C4-2B (cell line): ENCODE data around the gene CMIP.

Experiments
- H3K27ac ChIP-seq: fragments of 450-650 bp; 2 replicates; pipeline ENCODE4 v1.5.1; 2017
- CTCF ChIP-seq: fragments of 450-650 bp; conservative IDR thresholded peaks from 2 replicates; pipeline ENCODE4 v1.5.1; 2017; ENCODE audit warnings: mild to moderate bottlenecking
- ZFX ChIP-seq: fragments of 450-650 bp; IDR thresholded peaks from 2 replicates; pipeline ENCODE4 v1.6.1; 2017

The CMIP gene

DNA sequence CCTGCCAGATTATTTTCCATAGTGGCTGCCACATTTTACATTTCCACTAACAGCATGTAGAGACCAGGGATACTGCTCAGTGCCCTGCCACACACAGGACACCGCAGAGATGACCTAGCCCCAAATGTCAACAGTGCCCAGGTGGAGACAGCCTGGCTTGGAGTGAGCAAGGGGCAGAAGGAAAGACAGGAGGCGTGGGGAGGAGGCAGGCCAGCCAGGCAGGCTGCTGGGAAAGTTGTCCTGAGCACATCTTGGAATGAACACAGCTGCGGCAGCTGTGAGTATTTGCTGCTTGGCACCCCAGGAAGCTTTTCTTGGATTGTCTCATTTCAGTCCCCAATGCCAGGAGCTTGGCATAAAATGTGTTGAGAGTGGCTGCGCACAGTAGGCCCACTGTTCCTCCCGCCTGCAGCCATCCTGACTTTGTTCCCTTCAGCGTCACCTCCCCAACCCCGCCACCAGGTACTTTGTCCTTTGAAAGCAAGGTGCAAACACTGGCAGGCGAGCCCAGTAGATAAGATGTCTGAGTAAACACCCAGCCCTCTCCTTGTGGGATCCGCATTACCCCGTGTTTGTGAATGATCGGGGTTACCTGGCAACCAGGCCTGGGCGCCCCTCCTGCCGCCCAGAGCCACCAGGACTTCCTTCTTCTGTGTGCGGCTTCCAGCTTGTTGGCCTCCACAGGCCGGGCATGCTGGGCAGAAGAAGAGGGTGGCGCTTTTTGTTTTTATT, 114.0 kb downstream of the CMIP start:
- TF ChIP-seq CTCF (no peak), ZFX (no peak)
- no peak overlapping the region for H3K27ac ChIP-seq

DNA sequence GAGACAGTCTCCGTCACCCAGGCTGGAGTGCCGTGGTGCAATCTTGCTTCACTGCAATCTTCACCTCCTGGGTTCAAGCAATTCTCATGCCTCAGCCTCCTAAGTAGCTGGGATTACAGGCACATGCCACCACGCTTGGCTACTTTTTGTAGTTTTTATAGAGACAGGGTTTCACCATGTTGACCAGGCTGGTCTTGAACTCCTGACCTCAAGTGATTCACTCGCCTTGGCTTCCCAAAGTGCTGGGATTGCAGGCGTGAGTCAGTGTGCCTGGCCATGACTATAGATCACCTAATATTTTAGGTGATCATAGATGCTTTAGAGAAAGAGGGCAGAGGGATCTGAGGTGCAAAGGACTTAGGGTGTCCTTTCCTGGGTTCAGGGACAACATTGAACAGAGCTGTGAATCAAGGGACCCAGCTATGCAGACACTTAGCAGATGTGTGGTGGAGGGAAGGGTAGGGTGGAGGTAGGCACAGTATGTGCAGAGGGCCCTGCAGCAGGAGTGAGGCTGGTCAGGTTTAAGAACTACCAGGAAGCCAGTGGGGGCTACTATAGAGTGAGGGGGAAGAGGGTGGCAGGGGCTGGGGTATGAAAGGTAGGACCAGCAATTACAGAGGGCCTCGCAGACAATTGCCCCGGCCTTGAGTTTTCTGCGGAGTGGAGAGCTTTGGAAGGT, 116.5 kb downstream of the CMIP start:
- H3K27ac ChIP-seq, result no peak overlapping the region
- TF ChIP-seq ZFX, result no peak
- no peak for TF ChIP-seq CTCF

- TF ChIP-seq CTCF, result no peak
- TF ChIP-seq ZFX, result no peak
These were observed 117.7 kb downstream of the CMIP start for GRCh38 chr16:81562174-81562849.

GRCh38 chr16:81562926-81563325, 118.3 kb downstream of the CMIP start:
- no peak for TF ChIP-seq CTCF
- TF ChIP-seq ZFX, result no peak
- H3K27ac ChIP-seq, result no peak overlapping the region

More at GRCh38 chr16:81562174-81562849, 117.7 kb downstream of the CMIP start:
- no peak overlapping the region for H3K27ac ChIP-seq

- no peak for TF ChIP-seq CTCF
- TF ChIP-seq ZFX, result no peak
These were observed 119.9 kb downstream of the CMIP start for GRCh38 chr16:81564421-81564911.

GRCh38 chr16:81565321-81566028, 120.9 kb downstream of the CMIP start:
- H3K27ac ChIP-seq, result no peak overlapping the region
- TF ChIP-seq CTCF, result no peak
- TF ChIP-seq ZFX, result no peak

More at GRCh38 chr16:81564421-81564911, 119.9 kb downstream of the CMIP start:
- no peak overlapping the region for H3K27ac ChIP-seq
